MM.1S (cell line): Measurements from ENCODE around the gene CCT4.

Source experiments
- EZH2 ChIP-seq: fragments of 300-600 bp; sonication (generic); optimal IDR thresholded peaks from 2 replicates; pipeline ENCODE3; 2017; ENCODE audit warnings: low read depth, mild to moderate bottlenecking, antibody characterized with exemption, low read length, mixed read lengths
- EZH2phosphoT487 ChIP-seq: fragments of 300-600 bp; sonication (generic); IDR thresholded peaks from 2 replicates; pipeline ENCODE4 v1.6.1; 2018; ENCODE audit warnings: antibody characterized with exemption, low read length
- TF ChIP-seq, protein P1 (sequence below): fragments of 300-600 bp; sonication (generic); IDR thresholded peaks from 2 replicates; pipeline ENCODE4 v1.5.1; 2016; ENCODE audit warnings: antibody characterized with exemption, low read length, mixed read lengths

DNA sequence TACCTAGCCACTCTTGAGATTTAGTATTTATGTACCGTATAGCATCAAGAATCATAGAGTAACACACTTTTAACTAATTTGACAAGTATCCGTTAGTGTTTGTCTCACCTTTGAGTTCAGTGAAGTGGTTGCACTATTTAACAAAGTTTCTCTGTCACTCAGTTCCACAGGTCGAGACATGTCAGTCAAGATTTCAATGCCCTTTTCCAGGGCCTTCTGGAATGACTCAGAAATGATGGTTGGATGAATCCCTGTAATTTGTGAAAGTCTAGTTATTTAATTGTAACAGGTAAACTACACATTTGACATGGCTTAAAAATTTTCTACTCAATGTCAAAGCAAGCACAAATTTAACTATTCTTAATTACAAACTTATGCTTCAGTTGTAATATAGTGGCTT is 9.7 kb downstream of the CCT4 start:
- TF ChIP-seq, protein P1, sequence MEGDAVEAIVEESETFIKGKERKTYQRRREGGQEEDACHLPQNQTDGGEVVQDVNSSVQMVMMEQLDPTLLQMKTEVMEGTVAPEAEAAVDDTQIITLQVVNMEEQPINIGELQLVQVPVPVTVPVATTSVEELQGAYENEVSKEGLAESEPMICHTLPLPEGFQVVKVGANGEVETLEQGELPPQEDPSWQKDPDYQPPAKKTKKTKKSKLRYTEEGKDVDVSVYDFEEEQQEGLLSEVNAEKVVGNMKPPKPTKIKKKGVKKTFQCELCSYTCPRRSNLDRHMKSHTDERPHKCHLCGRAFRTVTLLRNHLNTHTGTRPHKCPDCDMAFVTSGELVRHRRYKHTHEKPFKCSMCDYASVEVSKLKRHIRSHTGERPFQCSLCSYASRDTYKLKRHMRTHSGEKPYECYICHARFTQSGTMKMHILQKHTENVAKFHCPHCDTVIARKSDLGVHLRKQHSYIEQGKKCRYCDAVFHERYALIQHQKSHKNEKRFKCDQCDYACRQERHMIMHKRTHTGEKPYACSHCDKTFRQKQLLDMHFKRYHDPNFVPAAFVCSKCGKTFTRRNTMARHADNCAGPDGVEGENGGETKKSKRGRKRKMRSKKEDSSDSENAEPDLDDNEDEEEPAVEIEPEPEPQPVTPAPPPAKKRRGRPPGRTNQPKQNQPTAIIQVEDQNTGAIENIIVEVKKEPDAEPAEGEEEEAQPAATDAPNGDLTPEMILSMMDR = no peak
- TF ChIP-seq EZH2 (no peak), EZH2phosphoT487 (no peak)
